HL-60/S4 treated with phorbol 12-myristate 13-acetate at 8.2 ng/mL for 4 days and 3 days (cell line): ENCODE data around the gene WASL.

Experiments used
- in situ Hi-C: fragments of 300-500 bp; cut with MboI; formaldehyde crosslinking; loops from 2 replicates; pipeline ENCODE4 v1.15.0; 2022; ENCODE audit warnings: low sequenced_read_pairs

WASL gene

GRCh38 chr7:123635551-123636359, 113.0 kb downstream of the WASL start:
- in situ Hi-C loops = loop anchor here (25.0 kb wide), 1 partner anchor 227 kb away; no protein-coding TSS in a partner anchor

- in situ Hi-C loops = loop anchor here (25.0 kb wide), 1 partner anchor 228 kb away; no protein-coding TSS in a partner anchor
Measured at GRCh38 chr7:123634011-123634573, 114.7 kb downstream of the WASL start.

- in situ Hi-C loops = loop anchor here (25.0 kb wide), 1 partner anchor 229 kb away; no protein-coding TSS in a partner anchor
Measured at GRCh38 chr7:123633553-123633952, 115.2 kb downstream of the WASL start.

- in situ Hi-C loops = loop anchor here (25.0 kb wide), 1 partner anchor 229 kb away; no protein-coding TSS in a partner anchor
Measured at GRCh38 chr7:123632808-123633207, 116.0 kb downstream of the WASL start.
